ENCODE data around the gene GPC5.

GPC5 gene

DNA sequence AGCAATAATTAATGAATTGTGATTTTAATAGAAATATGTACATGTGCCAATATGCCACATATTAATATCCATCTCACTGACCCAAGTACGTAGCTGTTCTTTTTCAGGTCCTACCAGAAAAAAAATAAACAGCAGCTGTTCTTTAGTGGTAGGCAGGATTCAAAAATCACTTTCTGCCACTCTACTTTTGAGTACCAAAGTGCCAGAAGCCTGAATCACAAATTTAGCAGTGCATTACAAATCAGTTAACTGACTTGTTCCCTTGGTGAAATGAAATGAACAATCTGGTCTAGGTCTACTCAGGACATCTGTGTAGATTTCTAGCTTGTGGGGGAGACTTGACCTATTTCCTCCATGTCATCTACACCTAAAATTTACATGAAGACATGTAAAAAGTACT lies 1052.6 kb downstream of the GPC5 start:
- H3K4me1 ChIP-seq (ENCODE audit: low read length), result peaks cover 5% of the 10 kb centered on the region; the same call in 1 of the 2 replicates
- no peaks in the 10 kb centered on the region for H3K9me3 ChIP-seq (ENCODE audit: insufficient read depth, low read length)
- no peak overlapping the region for H3K27ac ChIP-seq (ENCODE audit: low read length)
- TF ChIP-seq, protein P1, sequence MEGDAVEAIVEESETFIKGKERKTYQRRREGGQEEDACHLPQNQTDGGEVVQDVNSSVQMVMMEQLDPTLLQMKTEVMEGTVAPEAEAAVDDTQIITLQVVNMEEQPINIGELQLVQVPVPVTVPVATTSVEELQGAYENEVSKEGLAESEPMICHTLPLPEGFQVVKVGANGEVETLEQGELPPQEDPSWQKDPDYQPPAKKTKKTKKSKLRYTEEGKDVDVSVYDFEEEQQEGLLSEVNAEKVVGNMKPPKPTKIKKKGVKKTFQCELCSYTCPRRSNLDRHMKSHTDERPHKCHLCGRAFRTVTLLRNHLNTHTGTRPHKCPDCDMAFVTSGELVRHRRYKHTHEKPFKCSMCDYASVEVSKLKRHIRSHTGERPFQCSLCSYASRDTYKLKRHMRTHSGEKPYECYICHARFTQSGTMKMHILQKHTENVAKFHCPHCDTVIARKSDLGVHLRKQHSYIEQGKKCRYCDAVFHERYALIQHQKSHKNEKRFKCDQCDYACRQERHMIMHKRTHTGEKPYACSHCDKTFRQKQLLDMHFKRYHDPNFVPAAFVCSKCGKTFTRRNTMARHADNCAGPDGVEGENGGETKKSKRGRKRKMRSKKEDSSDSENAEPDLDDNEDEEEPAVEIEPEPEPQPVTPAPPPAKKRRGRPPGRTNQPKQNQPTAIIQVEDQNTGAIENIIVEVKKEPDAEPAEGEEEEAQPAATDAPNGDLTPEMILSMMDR (IDR thresholded peaks at IDR 0.05; ENCODE audit: low read depth, low read length), result no peak
- TF ChIP-seq EZH2phosphoT487 (IDR thresholded peaks at IDR 0.05; ENCODE audit: low read depth), result no peak
- no peak overlapping the region for H3K4me2 ChIP-seq (ENCODE audit: low read length)
- no peak overlapping the region for H3K9ac ChIP-seq (ENCODE audit: low read length)
- no peaks in the 10 kb centered on the region for H3K36me3 ChIP-seq (replicated peaks; ENCODE audit: low read depth, low read length)
- H2AFZ ChIP-seq (ENCODE audit: low read depth, low read length), result no peak overlapping the region
- no peaks in the 10 kb centered on the region for H3K79me2 ChIP-seq (ENCODE audit: low read length)
- no peak overlapping the region for H3K4me3 ChIP-seq (ENCODE audit: low read length)
- no peaks in the 10 kb centered on the region for H3K27me3 ChIP-seq (ENCODE audit: low read depth, low read length)
- no peaks in the 10 kb centered on the region for H4K20me1 ChIP-seq (ENCODE audit: insufficient read depth, low read length)

- no peaks in the 10 kb centered on the region for H3K9me3 ChIP-seq (ENCODE audit: insufficient read depth, low read length)
- H3K4me1 ChIP-seq (ENCODE audit: low read length), result peaks cover 5% of the 10 kb centered on the region; the same call in 1 of the 2 replicates
- no peaks in the 10 kb centered on the region for H3K79me2 ChIP-seq (ENCODE audit: low read length)
- no peak overlapping the region for H3K4me2 ChIP-seq (ENCODE audit: low read length)
- TF ChIP-seq, protein P1 (IDR thresholded peaks at IDR 0.05; ENCODE audit: low read depth, low read length), result no peak
- no peak for TF ChIP-seq EZH2phosphoT487 (IDR thresholded peaks at IDR 0.05; ENCODE audit: low read depth)
- no peaks in the 10 kb centered on the region for H3K27me3 ChIP-seq (ENCODE audit: low read depth, low read length)
- H3K9ac ChIP-seq (ENCODE audit: low read length), result no peak overlapping the region
- H3K4me3 ChIP-seq (ENCODE audit: low read length), result no peak overlapping the region
- no peak overlapping the region for H2AFZ ChIP-seq (ENCODE audit: low read depth, low read length)
- no peaks in the 10 kb centered on the region for H4K20me1 ChIP-seq (ENCODE audit: insufficient read depth, low read length)
- H3K27ac ChIP-seq (ENCODE audit: low read length), result no peak overlapping the region
- no peaks in the 10 kb centered on the region for H3K36me3 ChIP-seq (replicated peaks; ENCODE audit: low read depth, low read length)
These were observed 1054.4 kb downstream of the GPC5 start for GRCh38 chr13:92452840-92453239.

DNA sequence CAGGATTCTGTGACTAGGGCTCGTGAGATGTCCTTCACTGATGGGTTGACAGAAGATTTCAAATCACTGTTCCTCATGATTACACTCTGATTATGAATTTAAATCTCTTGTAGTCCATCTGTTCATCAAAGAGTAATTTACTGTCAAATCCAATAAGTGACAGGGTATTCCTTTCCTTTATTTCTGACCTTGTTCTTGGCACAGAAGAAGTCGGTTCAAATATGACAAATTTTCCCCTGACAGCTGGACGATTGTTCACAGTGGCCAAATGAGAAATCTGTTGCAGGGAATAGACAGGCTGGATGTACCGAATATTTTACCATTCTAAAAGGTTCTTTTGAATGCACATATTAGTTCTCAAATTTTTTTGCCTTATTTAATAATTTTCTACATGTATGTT lies 1060.9 kb downstream of the GPC5 start:
- no peak overlapping the region for H3K9ac ChIP-seq (ENCODE audit: low read length)
- no peaks in the 10 kb centered on the region for H3K4me1 ChIP-seq (ENCODE audit: low read length)
- no peak overlapping the region for H2AFZ ChIP-seq (ENCODE audit: low read depth, low read length)
- no peak overlapping the region for H3K27ac ChIP-seq (ENCODE audit: low read length)
- no peaks in the 10 kb centered on the region for H3K36me3 ChIP-seq (replicated peaks; ENCODE audit: low read depth, low read length)
- H3K4me3 ChIP-seq (ENCODE audit: low read length), result no peak overlapping the region
- H3K9me3 ChIP-seq (ENCODE audit: insufficient read depth, low read length), result no peaks in the 10 kb centered on the region
- TF ChIP-seq EZH2phosphoT487 (IDR thresholded peaks at IDR 0.05; ENCODE audit: low read depth), result no peak
- TF ChIP-seq, protein P1 (IDR thresholded peaks at IDR 0.05; ENCODE audit: low read depth, low read length), result no peak
- no peaks in the 10 kb centered on the region for H3K27me3 ChIP-seq (ENCODE audit: low read depth, low read length)
- H3K79me2 ChIP-seq (ENCODE audit: low read length), result no peaks in the 10 kb centered on the region
- H4K20me1 ChIP-seq (ENCODE audit: insufficient read depth, low read length), result no peaks in the 10 kb centered on the region
- no peak overlapping the region for H3K4me2 ChIP-seq (ENCODE audit: low read length)

- TF ChIP-seq, protein P1 (IDR thresholded peaks at IDR 0.05; ENCODE audit: low read depth, low read length), result no peak
- no peak for TF ChIP-seq EZH2phosphoT487 (IDR thresholded peaks at IDR 0.05; ENCODE audit: low read depth)
- no peak overlapping the region for H3K4me2 ChIP-seq (ENCODE audit: low read length)
These were observed 1062.1 kb downstream of the GPC5 start for GRCh38 chr13:92460479-92460878.

More at GRCh38 chr13:92460479-92460878, 1062.1 kb downstream of the GPC5 start:
- Histone ChIP-seq H3K4me1 (ENCODE audit: low read length) (no peaks in the 10 kb centered on the region), H3K27me3 (ENCODE audit: low read depth, low read length) (no peaks in the 10 kb centered on the region), H3K4me3 (ENCODE audit: low read length) (no peak overlapping the region), H2AFZ (ENCODE audit: low read depth, low read length) (no peak overlapping the region), H3K79me2 (ENCODE audit: low read length) (no peaks in the 10 kb centered on the region), H4K20me1 (ENCODE audit: insufficient read depth, low read length) (no peaks in the 10 kb centered on the region), H3K36me3 (replicated peaks; ENCODE audit: low read depth, low read length) (no peaks in the 10 kb centered on the region), H3K27ac (ENCODE audit: low read length) (no peak overlapping the region), H3K9ac (ENCODE audit: low read length) (no peak overlapping the region), H3K9me3 (ENCODE audit: insufficient read depth, low read length) (no peaks in the 10 kb centered on the region)

All from OCI-LY3 (cell line).